H9 (cell line): ENCODE results near the gene SEMA3A. TPM values are rescaled to one million over a fixed set of nuclear protein-coding genes. Genes with fewer than 3 reads are reported as not detected.

ENCODE experiments used
- DNase-seq: peaks from one replicate; pipeline ENCODE4 v3.0.0-alpha.2; 2017
- H2AFZ ChIP-seq: one replicate; pipeline ENCODE4 v1.6.1; 2013; ENCODE audit warnings: mild to moderate bottlenecking, low read length, control low read depth, moderate library complexity
- H2AK5ac ChIP-seq: 2 replicates; pipeline ENCODE4 v1.6.1; 2013; ENCODE audit warnings: low read length, control low read depth, mixed read lengths; ENCODE audit not compliant: insufficient read length
- H2BK120ac ChIP-seq: one replicate; pipeline ENCODE4 v1.6.1; 2013; ENCODE audit warnings: low read depth, mild to moderate bottlenecking, low read length, control low read depth, inconsistent platforms; ENCODE audit not compliant: poor library complexity, severe bottlenecking
- H2BK12ac ChIP-seq: 2 replicates; pipeline ENCODE4 v1.6.1; 2013; ENCODE audit warnings: low read length, control low read depth, mixed read lengths, low read depth; ENCODE audit not compliant: insufficient read length
- H2BK15ac ChIP-seq: 2 replicates; pipeline ENCODE4 v1.6.1; 2013; ENCODE audit warnings: low read depth, low read length, control low read depth
- H2BK20ac ChIP-seq: one replicate; pipeline ENCODE4 v1.6.1; 2013; ENCODE audit warnings: low read depth, mild to moderate bottlenecking, low read length, control low read depth, inconsistent platforms; ENCODE audit not compliant: poor library complexity, severe bottlenecking
- H2BK5ac ChIP-seq: 2 replicates; pipeline ENCODE4 v1.6.1; 2013; ENCODE audit warnings: low read length, control low read depth, mixed read lengths; ENCODE audit not compliant: insufficient read length
- H3K14ac ChIP-seq: 2 replicates; pipeline ENCODE4 v1.6.1; 2013; ENCODE audit warnings: low read length, control low read depth; ENCODE audit not compliant: insufficient read depth
- H3K18ac ChIP-seq: 2 replicates; pipeline ENCODE4 v1.6.1; 2013; ENCODE audit warnings: low read depth, mild to moderate bottlenecking, mixed read lengths, low read length, control low read depth; ENCODE audit not compliant: insufficient read length
- H3K23ac ChIP-seq: 2 replicates; pipeline ENCODE4 v1.6.1; 2013; ENCODE audit warnings: low read length, control low read depth, mixed read lengths, low read depth; ENCODE audit not compliant: insufficient read length
- H3K23me2 ChIP-seq: 2 replicates; pipeline ENCODE4 v1.6.1; 2013; ENCODE audit warnings: low read depth, mild to moderate bottlenecking, mixed read lengths, low read length, control low read depth; ENCODE audit not compliant: insufficient read length, poor library complexity, severe bottlenecking
- H3K27ac ChIP-seq: 2 replicates; pipeline ENCODE4 v1.5.1; 2013; ENCODE audit warnings: low read length, control low read depth, mixed read lengths, low read depth; ENCODE audit not compliant: insufficient read length
- H3K27me3 ChIP-seq: 2 replicates; pipeline ENCODE4 v1.6.1; 2013; ENCODE audit warnings: low read length, control low read depth, inconsistent platforms; ENCODE audit not compliant: insufficient read depth
- H3K4ac ChIP-seq: 2 replicates; pipeline ENCODE4 v1.6.1; 2013; ENCODE audit warnings: low read depth, mild to moderate bottlenecking, control low read depth, inconsistent platforms, low read length, moderate library complexity
- H3K4me1 ChIP-seq: 2 replicates; pipeline ENCODE4 v1.6.1; 2013; ENCODE audit warnings: low read length, control low read depth, inconsistent platforms; ENCODE audit not compliant: insufficient read depth
- H3K4me2 ChIP-seq: 2 replicates; pipeline ENCODE4 v1.6.1; 2013; ENCODE audit warnings: low read length, control low read depth, mixed read lengths; ENCODE audit not compliant: insufficient read length, insufficient read depth
- H3K56ac ChIP-seq: 2 replicates; pipeline ENCODE4 v1.6.1; 2013; ENCODE audit warnings: low read depth, mild to moderate bottlenecking, mixed read lengths, low read length, control low read depth; ENCODE audit not compliant: insufficient read length
- H3K79me1 ChIP-seq: 2 replicates; pipeline ENCODE4 v1.6.1; 2013; ENCODE audit warnings: low read depth, mild to moderate bottlenecking, moderate library complexity, low read length, control low read depth, inconsistent platforms; ENCODE audit not compliant: insufficient read depth, poor library complexity, severe bottlenecking
- H3K79me2 ChIP-seq: 2 replicates; pipeline ENCODE4 v1.6.1; 2013; ENCODE audit warnings: low read length, control low read depth, inconsistent platforms; ENCODE audit not compliant: insufficient read depth
- H3K9ac ChIP-seq: 2 replicates; pipeline ENCODE4 v1.6.1; 2013; ENCODE audit warnings: low read length, control low read depth, mixed read lengths; ENCODE audit not compliant: insufficient read length; ENCODE audit errors: extremely low read depth
- H3K9me3 ChIP-seq: one replicate; pipeline ENCODE4 v1.6.1; 2013; ENCODE audit warnings: low read depth, low read length, inconsistent platforms; ENCODE audit not compliant: control insufficient read depth
- H3T11ph ChIP-seq: one replicate; pipeline ENCODE4 v1.6.1; 2013; ENCODE audit warnings: mild to moderate bottlenecking, low read length, control low read depth, inconsistent platforms
- H4K20me1 ChIP-seq: one replicate; pipeline ENCODE4 v1.6.1; 2013; ENCODE audit not compliant: control insufficient read depth, insufficient read length, insufficient read depth
- H4K5ac ChIP-seq: 2 replicates; pipeline ENCODE4 v1.6.1; 2013; ENCODE audit warnings: low read depth, mild to moderate bottlenecking, mixed read lengths, low read length, control low read depth; ENCODE audit not compliant: insufficient read length
- H4K8ac ChIP-seq: replicated peaks from 2 replicates; pipeline ENCODE4 v1.6.1; 2013; ENCODE audit warnings: low read length, control low read depth, mixed read lengths, low read depth; ENCODE audit not compliant: insufficient read length
- H4K91ac ChIP-seq: 2 replicates; pipeline ENCODE4 v1.6.1; 2013; ENCODE audit warnings: low read depth, mild to moderate bottlenecking, moderate library complexity, mixed read lengths, low read length, control low read depth; ENCODE audit not compliant: insufficient read length
- H3K27ac Mint-ChIP-seq, 3 experiments: 2 replicates in 2 of 3; 3 replicates in 1 of 3; pipeline ENCODE4 v1.8.0; 2020 to 2021; ENCODE audit warnings: mixed read lengths in 3 of 3, mild to moderate bottlenecking in 1 of 3, moderate library complexity in 1 of 3
- H3K27me3 Mint-ChIP-seq: 2 replicates; pipeline ENCODE4 v1.8.0; 2021; ENCODE audit warnings: low read depth, mild to moderate bottlenecking, moderate library complexity, mixed read lengths
- H3K36me3 Mint-ChIP-seq, 3 experiments: 2 replicates in 2 of 3; 3 replicates in 1 of 3; pipeline ENCODE4 v1.8.0; 2020 to 2021; ENCODE audit warnings: low read depth in 3 of 3, mixed read lengths in 3 of 3; ENCODE audit not compliant: insufficient read depth in 1 of 3
- H3K4me1 Mint-ChIP-seq, 2 experiments: 2 replicates each; pipeline ENCODE4 v1.8.0; 2020; ENCODE audit warnings: mixed read lengths in 2 of 2
- H3K4me3 Mint-ChIP-seq, 2 experiments: 2 replicates in 1 of 2; 3 replicates in 1 of 2; pipeline ENCODE4 v1.8.0; 2020 to 2021; ENCODE audit warnings: mild to moderate bottlenecking in 2 of 2, mixed read lengths in 2 of 2, moderate library complexity in 1 of 2
- H3K9me3 Mint-ChIP-seq, 2 experiments: 2 replicates in 1 of 2; 3 replicates in 1 of 2; pipeline ENCODE4 v1.8.0; 2020; ENCODE audit warnings: mild to moderate bottlenecking in 2 of 2, mixed read lengths in 2 of 2, moderate library complexity in 1 of 2
- CTCF ChIP-seq: fragments of 200-600 bp; sonication (generic); conservative IDR thresholded peaks from 3 replicates; pipeline ENCODE4 v1.8.0; 2021; ENCODE audit warnings: antibody characterized with exemption, mild to moderate bottlenecking
- WGBS: extraction: QIAGEN DNeasy Blood & Tissue Kit; methylation state at CpG from one replicate; pipeline ENCODE4 v1.1.7; 2013; ENCODE audit warnings: missing lambda C conversion rate, low lambda C conversion rate, mixed read lengths; ENCODE audit not compliant: insufficient read length; ENCODE audit errors: extremely low coverage; 5-methylcytosine and 5-hydroxymethylcytosine counted together
- total RNA-seq: library from RNA; stranded (reverse); gene quantifications from 2 replicates; pipeline ENCODE4 v1.2.1, GENCODE V29; 2021

SEMA3A gene
- total RNA-seq, 1 experiment from 2014 or later, result 60.0 TPM

- Histone ChIP-seq H4K5ac (no peak overlapping the region), H2BK12ac (no peak overlapping the region), H3K27me3 (no peaks in the 10 kb centered on the region), H3K9ac (no peak overlapping the region), H3K14ac (no peak overlapping the region), H2BK20ac (no peak overlapping the region), H2BK120ac (no peak overlapping the region), H4K20me1 (no peaks in the 10 kb centered on the region), H3K18ac (no peak overlapping the region), H3K4me1 (no peaks in the 10 kb centered on the region), H3K4me2 (no peak overlapping the region), H3K4ac (no peak overlapping the region), H3K56ac (no peak overlapping the region), H3K79me2 (no peaks in the 10 kb centered on the region), H2BK5ac (no peak overlapping the region), H3K23me2 (no peaks in the 10 kb centered on the region), H4K91ac (no peak overlapping the region), H2AFZ (no peak overlapping the region), H3K9me3 (no peaks in the 10 kb centered on the region), H3K79me1 (no peaks in the 10 kb centered on the region), H3K27ac (no peak overlapping the region), H4K8ac (no peak overlapping the region), H3T11ph (no peak overlapping the region), H3K23ac (no peak overlapping the region), H2BK15ac (no peak overlapping the region), H2AK5ac (no peak overlapping the region)
- DNase-seq, result no peak
- Mint-ChIP-seq H3K36me3 (no peaks in the 10 kb centered on the region), H3K4me3 (no peak overlapping the region), H3K4me1 (peaks cover 8 to 10% of the 10 kb centered on the region in 2 experiments; a peak in 3 of 4 replicates), H3K9me3 (no peaks in the 10 kb centered on the region), H3K27me3 (no peaks in the 10 kb centered on the region), H3K27ac (no peak overlapping the region)
- no CpG with 5 or more reads among the region's 1 CpG for WGBS
- no peak for TF ChIP-seq CTCF
These were observed 118.4 kb downstream of the SEMA3A start for GRCh38 chr7:84076219-84076618.
